HEK293T (cell line): ENCODE results near the gene SUCLG2.

ENCODE experiments used
- CTCF ChIA-PET: fragments of 350-600 bp; formaldehyde crosslinking; extraction: SDS; loops from one replicate; lab custom pipeline; 2021; ENCODE audit warnings: antibody characterized with exemption, inconsistent platforms; lab: Yijun Ruan, JAX
- POLR2A ChIA-PET: fragments of 350-600 bp; formaldehyde crosslinking; extraction: SDS; loops from one replicate; lab custom pipeline; 2020; ENCODE audit warnings: antibody characterized with exemption, inconsistent platforms; lab: Yijun Ruan, JAX
- DNase-seq: peaks from one replicate; pipeline ENCODE4 v3.0.0; 2012; ENCODE audit warnings: mixed read lengths; ENCODE audit errors: extremely low spot score
- ARNT ChIP-seq: fragments of 450-650 bp; IDR thresholded peaks from 2 replicates; pipeline ENCODE4 v1.6.1; 2017; ENCODE audit warnings: mild to moderate bottlenecking
- BHLHE40 ChIP-seq: fragments of 450-650 bp; IDR thresholded peaks from 2 replicates; pipeline ENCODE4 v1.6.1; 2016; ENCODE audit warnings: mild to moderate bottlenecking, moderate library complexity, borderline replicate concordance
- CTBP1 ChIP-seq: fragments of 450-650 bp; IDR thresholded peaks from 2 replicates; pipeline ENCODE4 v1.6.1; 2016; ENCODE audit warnings: borderline replicate concordance
- ELF4 ChIP-seq: fragments of 450-650 bp; IDR thresholded peaks from 2 replicates; pipeline ENCODE4 v1.6.1; 2017; ENCODE audit warnings: antibody characterized with exemption
- FOXA1 ChIP-seq: fragments of 450-650 bp; IDR thresholded peaks from 2 replicates; pipeline ENCODE4 v1.6.1; 2016; ENCODE audit warnings: mild to moderate bottlenecking
- FOXK2 ChIP-seq: fragments of 450-650 bp; IDR thresholded peaks from 2 replicates; pipeline ENCODE4 v1.6.1; 2016; ENCODE audit warnings: mild to moderate bottlenecking
- FOXM1 ChIP-seq: fragments of 450-650 bp; IDR thresholded peaks from 2 replicates; pipeline ENCODE4 v1.6.1; 2017; ENCODE audit warnings: mild to moderate bottlenecking, borderline replicate concordance
- HDGF ChIP-seq: fragments of 450-650 bp; IDR thresholded peaks from 2 replicates; pipeline ENCODE4 v1.6.1; 2017; ENCODE audit warnings: antibody characterized with exemption, borderline replicate concordance
- L3MBTL2 ChIP-seq: fragments of 450-650 bp; conservative IDR thresholded peaks from 2 replicates; pipeline ENCODE4 v1.6.1; 2016; ENCODE audit warnings: mild to moderate bottlenecking
- LEF1 ChIP-seq: fragments of 450-650 bp; IDR thresholded peaks from 2 replicates; pipeline ENCODE4 v1.6.1; 2017; ENCODE audit warnings: mild to moderate bottlenecking, borderline replicate concordance
- NFRKB ChIP-seq: fragments of 450-650 bp; IDR thresholded peaks from 2 replicates; pipeline ENCODE4 v1.6.1; 2016; ENCODE audit warnings: mild to moderate bottlenecking, moderate library complexity
- SP1 ChIP-seq: fragments of 450-650 bp; IDR thresholded peaks from 2 replicates; pipeline ENCODE4 v1.6.1; 2017
- SUZ12 ChIP-seq: fragments of 450-650 bp; IDR thresholded peaks from 2 replicates; pipeline ENCODE4 v1.6.1; 2016; ENCODE audit warnings: mild to moderate bottlenecking
- TARDBP ChIP-seq: fragments of 450-650 bp; IDR thresholded peaks from 2 replicates; pipeline ENCODE4 v1.6.1; 2016
- ZNF384 ChIP-seq: fragments of 450-650 bp; IDR thresholded peaks from 2 replicates; pipeline ENCODE4 v1.6.1; 2016
- TF ChIP-seq, protein P1 (sequence below): fragments of 450-650 bp; IDR thresholded peaks from 2 replicates; pipeline ENCODE4 v1.6.1; 2016

The SUCLG2 gene

DNA sequence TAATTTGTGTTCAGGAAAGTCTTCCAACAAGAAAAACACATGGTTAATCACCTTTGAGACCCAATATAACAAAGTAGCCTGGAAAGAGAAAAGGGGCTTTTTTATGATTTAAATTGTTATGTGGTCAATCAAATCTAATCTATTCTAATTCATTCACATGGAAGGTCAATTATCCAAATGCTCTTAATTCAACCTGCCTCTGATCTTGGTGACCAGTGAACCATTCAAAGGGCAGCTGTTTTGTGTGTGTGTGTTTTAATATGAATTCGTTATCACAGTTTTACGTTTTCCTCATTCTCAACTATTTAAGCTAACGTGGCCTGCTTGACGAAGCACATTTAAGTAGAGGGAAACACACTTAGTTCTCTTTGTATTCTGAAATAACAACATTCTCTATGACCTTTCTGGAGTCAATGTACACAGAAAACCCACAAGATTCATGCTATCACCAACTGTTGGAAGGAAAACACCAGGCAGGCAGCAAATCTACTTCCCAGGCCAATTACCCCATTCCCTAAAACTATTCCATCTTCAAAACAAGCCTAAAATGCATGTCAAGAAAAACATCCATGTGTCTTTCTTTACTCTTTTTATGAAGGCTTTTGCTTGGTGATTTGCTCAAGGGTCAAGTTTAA, 195.4 kb downstream of the SUCLG2 start:
- POLR2A ChIA-PET, result no interaction called here
- CTCF ChIA-PET, result no interaction called here
- TF ChIP-seq L3MBTL2 (no peak), LEF1 (no peak), FOXK2 (no peak), TARDBP (no peak), NFRKB (no peak), SUZ12 (no peak), SP1 (no peak), CTBP1 (no peak), ELF4 (no peak), FOXA1 (no peak), HDGF (no peak), ARNT (no peak), BHLHE40 (no peak), FOXM1 (no peak), ZNF384 (no peak)
- TF ChIP-seq, protein P1, sequence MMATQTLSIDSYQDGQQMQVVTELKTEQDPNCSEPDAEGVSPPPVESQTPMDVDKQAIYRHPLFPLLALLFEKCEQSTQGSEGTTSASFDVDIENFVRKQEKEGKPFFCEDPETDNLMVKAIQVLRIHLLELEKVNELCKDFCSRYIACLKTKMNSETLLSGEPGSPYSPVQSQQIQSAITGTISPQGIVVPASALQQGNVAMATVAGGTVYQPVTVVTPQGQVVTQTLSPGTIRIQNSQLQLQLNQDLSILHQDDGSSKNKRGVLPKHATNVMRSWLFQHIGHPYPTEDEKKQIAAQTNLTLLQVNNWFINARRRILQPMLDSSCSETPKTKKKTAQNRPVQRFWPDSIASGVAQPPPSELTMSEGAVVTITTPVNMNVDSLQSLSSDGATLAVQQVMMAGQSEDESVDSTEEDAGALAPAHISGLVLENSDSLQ, result no peak
- no peak for DNase-seq

DNA sequence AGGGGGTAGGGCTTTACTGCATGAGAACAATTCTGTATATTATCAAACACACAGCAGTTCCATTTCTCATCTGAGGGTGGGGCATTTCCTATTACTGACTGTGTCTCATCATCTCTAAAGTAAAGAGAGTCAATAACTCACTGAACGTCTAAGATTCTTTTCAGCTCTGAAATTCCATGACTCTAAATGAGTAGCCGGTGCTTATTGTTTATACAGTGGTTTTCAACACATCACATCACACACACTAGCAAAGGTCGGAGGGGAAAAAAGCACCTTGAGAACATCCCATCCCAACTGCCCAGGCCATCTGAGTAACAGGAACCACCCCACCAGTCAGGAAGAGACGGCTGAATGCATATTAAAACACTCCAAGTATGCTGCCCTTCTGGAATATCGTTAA, 196.0 kb downstream of the SUCLG2 start:
- ChIA-PET POLR2A (no interaction called here), CTCF (no interaction called here)
- DNase-seq, result no peak
- TF ChIP-seq BHLHE40 (no peak), FOXA1 (no peak)

DNA sequence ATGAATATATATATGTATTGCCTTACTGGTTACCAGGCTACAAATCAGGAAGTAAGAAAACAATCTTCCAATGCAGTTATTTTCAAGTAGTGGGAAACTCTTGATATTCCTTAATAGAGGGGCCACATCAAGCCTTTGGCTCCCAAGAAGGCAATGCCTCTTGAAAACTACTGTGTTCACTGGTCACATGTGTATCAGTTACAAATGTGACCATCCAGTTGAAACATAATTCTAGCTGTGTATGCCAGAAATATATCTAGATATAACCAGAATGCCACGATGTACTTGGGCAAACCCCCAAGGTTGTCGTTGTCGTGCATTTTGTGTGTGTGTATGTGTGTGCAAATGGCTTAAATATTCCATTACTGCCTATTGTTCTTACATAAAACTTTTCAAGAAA, 200.8 kb downstream of the SUCLG2 start:
- no peak for TF ChIP-seq ARNT
- no peak for TF ChIP-seq FOXM1
- no peak for TF ChIP-seq FOXA1
- TF ChIP-seq, protein P1, result no peak
- no peak for TF ChIP-seq SP1
- TF ChIP-seq CTBP1, result no peak
- no peak for TF ChIP-seq HDGF
- ChIA-PET POLR2A (no interaction called here), CTCF (no interaction called here)
- DNase-seq, result no peak

GRCh38 chr3:67450153-67450552, 204.3 kb downstream of the SUCLG2 start:
- POLR2A ChIA-PET, result no interaction called here
- CTCF ChIA-PET, result interaction anchor here (0.7 kb wide), 1 partner anchor 1465 kb away, joined by 3 read pairs; no protein-coding TSS in a partner anchor
- TF ChIP-seq, protein P1, result no peak
- TF ChIP-seq BHLHE40 (no peak), CTBP1 (no peak), SP1 (no peak), HDGF (no peak), FOXM1 (no peak), L3MBTL2 (no peak), ARNT (no peak), NFRKB (no peak)

DNA sequence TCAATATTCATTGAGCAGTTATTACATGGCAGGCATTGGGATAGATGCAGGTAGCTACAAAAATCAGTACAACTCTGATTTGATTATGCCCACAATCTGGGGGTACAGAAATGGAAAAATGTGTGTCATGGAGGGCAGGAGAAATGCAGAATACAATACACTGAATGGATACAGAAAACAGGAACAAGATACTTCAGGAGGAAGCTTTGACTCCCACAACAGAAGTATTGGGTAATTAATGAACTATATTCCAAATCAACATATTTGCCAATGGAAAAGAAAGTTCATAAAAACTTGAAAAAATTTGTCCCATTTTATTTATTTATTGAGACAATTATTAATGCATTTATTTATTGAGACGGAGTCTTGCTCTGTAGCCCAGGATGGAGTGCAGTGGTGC, 207.0 kb downstream of the SUCLG2 start:
- CTCF ChIA-PET, result no interaction called here
- POLR2A ChIA-PET, result no interaction called here

More at GRCh38 chr3:67450153-67450552, 204.3 kb downstream of the SUCLG2 start:
- no peak for DNase-seq

GRCh38 chr3:67437789-67438188, 216.6 kb downstream of the SUCLG2 start:
- CTCF ChIA-PET, result no interaction called here
- no peak for DNase-seq
- POLR2A ChIA-PET, result no interaction called here
- TF ChIP-seq TARDBP (no peak), SUZ12 (no peak), HDGF (no peak), LEF1 (no peak), ELF4 (no peak), CTBP1 (no peak), L3MBTL2 (no peak), SP1 (no peak)

More for the DNA sequence above, 207.0 kb downstream of the SUCLG2 start:
- TF ChIP-seq LEF1, result no peak
- no peak for TF ChIP-seq TARDBP
- no peak for TF ChIP-seq HDGF
- no peak for TF ChIP-seq SUZ12
- no peak for DNase-seq

GRCh38 chr3:67437090-67437489, 217.3 kb downstream of the SUCLG2 start:
- POLR2A ChIA-PET, result no interaction called here
- TF ChIP-seq ARNT (no peak), CTBP1 (no peak), ELF4 (no peak), NFRKB (no peak), TARDBP (no peak), LEF1 (no peak), ZNF384 (no peak), FOXK2 (no peak), FOXM1 (no peak), SUZ12 (no peak), L3MBTL2 (no peak), HDGF (no peak), FOXA1 (no peak), SP1 (no peak), BHLHE40 (no peak)
- TF ChIP-seq, protein P1, result no peak
- DNase-seq, result no peak
- CTCF ChIA-PET, result no interaction called here
